B cell (primary cell): Measurements from ENCODE around the gene FRMD4A. TPM values are rescaled to one million over a fixed set of nuclear protein-coding genes. Genes with fewer than 3 reads are reported as not detected.
A peak's percentile ranks its signal among the peaks of the same experiment; 100 is the strongest.

Experiments
- ATAC-seq: fragments of 200-7000 bp; cut with Tn5 transposase; one replicate; pipeline ENCODE4 v1.10.0; 2021; ENCODE audit warnings: low read depth, mild to moderate bottlenecking, moderate number of reproducible peaks, moderate library complexity
- CTCF ChIA-PET: fragments of 350-600 bp; sonication (Branson Sonifier 250); formaldehyde crosslinking; loops from one replicate; lab custom pipeline; 2021; ENCODE audit warnings: antibody characterized with exemption, inconsistent platforms; lab: Charles Lee
- POLR2A ChIA-PET: fragments of 350-600 bp; sonication (Branson Sonifier 250); formaldehyde crosslinking; loops from one replicate; lab custom pipeline; 2021; ENCODE audit warnings: antibody characterized with exemption; lab: Charles Lee
- DNase-seq: peaks from one replicate; pipeline ENCODE4 v3.0.0; 2013
- H2AFZ ChIP-seq: 2 replicates; pipeline ENCODE4 v1.6.1; 2012; ENCODE audit warnings: mild to moderate bottlenecking, low read depth, low read length; ENCODE audit not compliant: insufficient read depth, poor library complexity, severe bottlenecking
- H3K27ac ChIP-seq, 2 donors: 1 replicate in 1 of 2; 2 replicates in 1 of 2; pipeline ENCODE4 v1.5.1; 2012 to 2013; ENCODE audit warnings: low read length in 2 of 2, mild to moderate bottlenecking in 2 of 2, moderate library complexity in 1 of 2
- H3K27me3 ChIP-seq, 4 experiments: fragments of 200-600 bp in 1 of 4; sonication (generic) in 1 of 4; replicated peaks in 1 of 4; 1 replicate in 2 of 4; 2 replicates in 2 of 4; pipeline versions ENCODE4 v1.6.1 to v1.7.0; 2013 to 2016; ENCODE audit warnings: low read length in 3 of 4, mild to moderate bottlenecking in 2 of 4, mixed read lengths in 1 of 4, moderate library complexity in 1 of 4; ENCODE audit not compliant: insufficient read depth in 4 of 4, control insufficient read depth in 3 of 4; ENCODE audit errors: control extremely low read depth in 1 of 4
- H3K36me3 ChIP-seq, 2 experiments: replicated peaks in 1 of 2; 1 replicate in 1 of 2; 2 replicates in 1 of 2; pipeline versions ENCODE4 v1.6.1 to v1.7.1; 2013; ENCODE audit warnings: low read length in 1 of 2; ENCODE audit not compliant: insufficient read depth in 2 of 2, control insufficient read depth in 1 of 2; ENCODE audit errors: control extremely low read depth in 1 of 2, extremely low read depth in 1 of 2
- H3K4me1 ChIP-seq, 2 donors: fragments of 200-600 bp in 1 of 2; sonication (generic) in 1 of 2; 1 replicate in 1 of 2; 2 replicates in 1 of 2; pipeline versions ENCODE4 v1.5.1 to v1.6.1; 2013 to 2017; ENCODE audit warnings: low read length in 2 of 2; ENCODE audit not compliant: control insufficient read depth in 2 of 2, insufficient read depth in 2 of 2
- H3K4me2 ChIP-seq: replicated peaks from 2 replicates; pipeline ENCODE3; 2012; ENCODE audit warnings: mild to moderate bottlenecking, low read depth, low read length; ENCODE audit not compliant: poor library complexity, severe bottlenecking
- H3K4me3 ChIP-seq, 5 experiments: fragments of 200-600 bp in 1 of 5; sonication (generic) in 1 of 5; 1 replicate in 3 of 5; 2 replicates in 2 of 5; pipeline versions ENCODE4 v1.5.1 to v1.7.0; 2011 to 2016; ENCODE audit warnings: low read length in 4 of 5, mild to moderate bottlenecking in 4 of 5, low read depth in 2 of 5, control low read depth in 1 of 5, moderate library complexity in 1 of 5; ENCODE audit not compliant: insufficient read depth in 1 of 5; ENCODE audit errors: control extremely low read depth in 1 of 5, extremely low read depth in 1 of 5
- H3K79me2 ChIP-seq: fragments of 200-600 bp; sonication (generic); one replicate; pipeline ENCODE4 v1.6.0; 2016; ENCODE audit warnings: low read length; ENCODE audit not compliant: control insufficient read depth, insufficient read depth
- H3K9ac ChIP-seq: fragments of 200-600 bp; sonication (generic); 2 replicates; pipeline ENCODE4 v1.6.1; 2017; ENCODE audit warnings: mild to moderate bottlenecking, low read length, moderate library complexity
- H3K9me3 ChIP-seq, 3 donors: one replicate each; pipeline versions ENCODE4 v1.6.1 to v1.7.1; 2013; ENCODE audit warnings: low read length in 2 of 3; ENCODE audit not compliant: control insufficient read depth in 2 of 3, insufficient read depth in 1 of 3; ENCODE audit errors: control extremely low read depth in 1 of 3
- H4K20me1 ChIP-seq: 2 replicates; pipeline ENCODE4 v1.6.0; 2012; ENCODE audit warnings: mild to moderate bottlenecking, low read length; ENCODE audit not compliant: insufficient read depth, control insufficient read depth, poor library complexity, severe bottlenecking
- H3K27ac Mint-ChIP-seq: one replicate; pipeline ENCODE4 v1.8.0; 2021; ENCODE audit warnings: mixed read lengths
- H3K27me3 Mint-ChIP-seq: one replicate; pipeline ENCODE4 v1.8.0; 2021; ENCODE audit warnings: mixed read lengths
- H3K4me1 Mint-ChIP-seq: one replicate; pipeline ENCODE4 v1.8.0; 2021; ENCODE audit warnings: mixed read lengths
- H3K4me3 Mint-ChIP-seq: one replicate; pipeline ENCODE4 v1.8.0; 2021; ENCODE audit warnings: mixed read lengths
- H3K9me3 Mint-ChIP-seq: one replicate; pipeline ENCODE4 v1.8.0; 2022; ENCODE audit warnings: mixed read lengths; ENCODE audit not compliant: insufficient read depth
- CTCF ChIP-seq: fragments of 200-600 bp; IDR thresholded peaks from one replicate; pipeline ENCODE4 v1.8.0; 2022; ENCODE audit warnings: antibody characterized with exemption, mild to moderate bottlenecking
- EZH2 ChIP-seq: IDR thresholded peaks from 2 replicates; pipeline ENCODE4 v1.6.1; 2012; ENCODE audit warnings: borderline replicate concordance, low read depth, mild to moderate bottlenecking, moderate library complexity, low read length; ENCODE audit not compliant: insufficient read depth, poor library complexity, severe bottlenecking
- WGBS: methylation state at CpG from one replicate; pipeline ENCODE4 v1.1.5; 2013; ENCODE audit warnings: missing lambda C conversion rate; ENCODE audit not compliant: insufficient coverage; 5-methylcytosine and 5-hydroxymethylcytosine counted together
- intact Hi-C: fragments of 100-400 bp; cut with micrococcal nuclease; formaldehyde crosslinking; loops from one replicate; pipeline ENCODE4 v1.10.0; 2022
- polyA plus RNA-seq: library from polyadenylated mRNA; depleted of rRNA; stranded (reverse); fragments of >200 nt; gene quantifications from 2 replicates; pipeline ENCODE4 v1.2.3, GENCODE V29; 2012
- total RNA-seq, 2 donors: library from RNA; stranded (reverse); fragments of 120-200 nt in 1 of 2; gene quantifications; 1 replicate in 1 of 2; 2 replicates in 1 of 2; pipeline versions ENCODE4 v1.2.3 to v1.2.4, GENCODE V29; 2013 to 2022

Gene FRMD4A
- total and polyA plus RNA-seq, 2 donors (not counting 1 experiment from before 2014, with no cell fraction given), result 0.76 to 3.4 TPM

DNA sequence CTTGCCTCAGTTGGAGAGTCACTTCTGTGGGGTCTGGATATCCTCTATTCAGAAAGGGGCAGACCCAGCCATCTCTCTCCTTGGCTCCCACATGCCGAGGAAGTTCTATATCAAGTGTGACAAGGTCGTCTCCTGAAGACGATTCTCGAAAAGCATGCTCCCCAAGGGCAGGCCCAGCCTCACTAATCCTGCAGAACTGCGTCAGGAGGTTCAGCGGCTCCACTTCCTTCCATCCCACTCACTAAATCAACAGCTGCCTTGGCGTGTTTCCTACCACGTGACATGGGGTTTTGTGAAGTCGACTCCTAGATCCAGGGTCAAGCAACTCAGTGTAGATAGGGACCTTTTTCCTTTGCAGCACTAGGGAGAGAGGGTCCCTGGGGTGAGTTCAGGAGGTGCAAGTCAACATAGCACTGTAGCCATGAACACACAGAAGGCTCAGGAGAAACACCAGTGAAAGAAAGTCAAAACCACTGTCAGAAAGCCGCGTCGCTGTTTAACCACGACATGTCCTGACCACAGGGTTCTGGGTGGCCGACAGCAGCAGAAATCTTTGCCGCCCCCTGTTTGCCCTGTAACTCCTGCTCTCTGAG lies 587.5 kb downstream of the FRMD4A start:
- intact Hi-C loops, result no loop called here
- no peak overlapping the region for H3K9ac ChIP-seq
- no peaks in the 10 kb centered on the region for H3K36me3 ChIP-seq
- DNase-seq (no peak), ATAC-seq (no peak)
- H4K20me1 ChIP-seq, result no peaks in the 10 kb centered on the region
- H3K27ac ChIP-seq, result no peak overlapping the region
- Mint-ChIP-seq H3K9me3 (no peaks in the 10 kb centered on the region), H3K27ac (no peak overlapping the region), H3K27me3 (peaks cover 26% of the 10 kb centered on the region), H3K4me1 (peaks cover 5% of the 10 kb centered on the region), H3K4me3 (no peak overlapping the region)
- no peaks in the 10 kb centered on the region for H3K79me2 ChIP-seq
- POLR2A ChIA-PET, result no interaction called here
- WGBS, result 13% methylated on average over 13 of the region's 15 CpGs
- H3K4me3 ChIP-seq, result no peak overlapping the region
- H3K4me1 ChIP-seq, result peaks cover 0 to 6% of the 10 kb centered on the region in 2 donors
- peaks cover 0 to 3% (median 0%) of the 10 kb centered on the region in 3 donors for H3K9me3 ChIP-seq
- H3K4me2 ChIP-seq, result no peak overlapping the region
- TF ChIP-seq EZH2 (no peak), CTCF (no peak)
- CTCF ChIA-PET, result no interaction called here
- H2AFZ ChIP-seq, result peak overlapping the region; percentile 18
- peaks cover 0 to 17% (median 2%) of the 10 kb centered on the region in 4 experiments for H3K27me3 ChIP-seq

- Histone ChIP-seq H2AFZ (no peak overlapping the region), H3K9me3 (peaks cover 0 to 3% (median 0%) of the 10 kb centered on the region in 3 donors), H3K4me2 (no peak overlapping the region), H3K27ac (no peak overlapping the region), H3K4me1 (peaks cover 0 to 6% of the 10 kb centered on the region in 2 donors), H3K4me3 (no peak overlapping the region), H3K9ac (no peak overlapping the region), H3K36me3 (no peaks in the 10 kb centered on the region), H3K79me2 (no peaks in the 10 kb centered on the region), H4K20me1 (no peaks in the 10 kb centered on the region), H3K27me3 (peaks cover 0 to 17% (median 2%) of the 10 kb centered on the region in 4 experiments)
- Mint-ChIP-seq H3K4me1 (peaks cover 5% of the 10 kb centered on the region), H3K4me3 (no peak overlapping the region), H3K27ac (no peak overlapping the region), H3K27me3 (peaks cover 26% of the 10 kb centered on the region), H3K9me3 (no peaks in the 10 kb centered on the region)
- ChIA-PET POLR2A (no interaction called here), CTCF (no interaction called here)
- DNase-seq (no peak), ATAC-seq (no peak)
- intact Hi-C loops, result no loop called here
- TF ChIP-seq CTCF, result no peak
- no peak for TF ChIP-seq EZH2
- WGBS, result 86% methylated on average over 3 of the region's 5 CpGs
Measured at GRCh38 chr10:13741438-13741837, 589.3 kb downstream of the FRMD4A start.
